B cell (primary cell): Measurements from ENCODE around the gene C19orf53. TPM values are rescaled to one million over a fixed set of nuclear protein-coding genes. Genes with fewer than 3 reads are reported as not detected.

Experiments used
- ATAC-seq: fragments of 200-7000 bp; cut with Tn5 transposase; one replicate; pipeline ENCODE4 v1.10.0; 2021; ENCODE audit warnings: low read depth, mild to moderate bottlenecking, moderate number of reproducible peaks, moderate library complexity
- CTCF ChIA-PET: fragments of 350-600 bp; sonication (Branson Sonifier 250); formaldehyde crosslinking; loops from one replicate; lab custom pipeline; 2021; ENCODE audit warnings: antibody characterized with exemption, inconsistent platforms; lab: Charles Lee
- POLR2A ChIA-PET: fragments of 350-600 bp; sonication (Branson Sonifier 250); formaldehyde crosslinking; loops from one replicate; lab custom pipeline; 2021; ENCODE audit warnings: antibody characterized with exemption; lab: Charles Lee
- DNase-seq: peaks from one replicate; pipeline ENCODE4 v3.0.0; 2013
- H2AFZ ChIP-seq: 2 replicates; pipeline ENCODE4 v1.6.1; 2012; ENCODE audit warnings: mild to moderate bottlenecking, low read depth, low read length; ENCODE audit not compliant: insufficient read depth, poor library complexity, severe bottlenecking
- H3K27ac ChIP-seq, 2 donors: 1 replicate in 1 of 2; 2 replicates in 1 of 2; pipeline ENCODE4 v1.5.1; 2012 to 2013; ENCODE audit warnings: low read length in 2 of 2, mild to moderate bottlenecking in 2 of 2, moderate library complexity in 1 of 2
- H3K27me3 ChIP-seq, 4 experiments: fragments of 200-600 bp in 1 of 4; sonication (generic) in 1 of 4; replicated peaks in 1 of 4; 1 replicate in 2 of 4; 2 replicates in 2 of 4; pipeline versions ENCODE4 v1.6.1 to v1.7.0; 2013 to 2016; ENCODE audit warnings: low read length in 3 of 4, mild to moderate bottlenecking in 2 of 4, mixed read lengths in 1 of 4, moderate library complexity in 1 of 4; ENCODE audit not compliant: insufficient read depth in 4 of 4, control insufficient read depth in 3 of 4; ENCODE audit errors: control extremely low read depth in 1 of 4
- H3K36me3 ChIP-seq, 2 experiments: replicated peaks in 1 of 2; 1 replicate in 1 of 2; 2 replicates in 1 of 2; pipeline versions ENCODE4 v1.6.1 to v1.7.1; 2013; ENCODE audit warnings: low read length in 1 of 2; ENCODE audit not compliant: insufficient read depth in 2 of 2, control insufficient read depth in 1 of 2; ENCODE audit errors: control extremely low read depth in 1 of 2, extremely low read depth in 1 of 2
- H3K4me1 ChIP-seq, 2 donors: fragments of 200-600 bp in 1 of 2; sonication (generic) in 1 of 2; 1 replicate in 1 of 2; 2 replicates in 1 of 2; pipeline versions ENCODE4 v1.5.1 to v1.6.1; 2013 to 2017; ENCODE audit warnings: low read length in 2 of 2; ENCODE audit not compliant: control insufficient read depth in 2 of 2, insufficient read depth in 2 of 2
- H3K4me2 ChIP-seq: replicated peaks from 2 replicates; pipeline ENCODE3; 2012; ENCODE audit warnings: mild to moderate bottlenecking, low read depth, low read length; ENCODE audit not compliant: poor library complexity, severe bottlenecking
- H3K4me3 ChIP-seq, 5 experiments: fragments of 200-600 bp in 1 of 5; sonication (generic) in 1 of 5; 1 replicate in 3 of 5; 2 replicates in 2 of 5; pipeline versions ENCODE4 v1.5.1 to v1.7.0; 2011 to 2016; ENCODE audit warnings: low read length in 4 of 5, mild to moderate bottlenecking in 4 of 5, low read depth in 2 of 5, control low read depth in 1 of 5, moderate library complexity in 1 of 5; ENCODE audit not compliant: insufficient read depth in 1 of 5; ENCODE audit errors: control extremely low read depth in 1 of 5, extremely low read depth in 1 of 5
- H3K79me2 ChIP-seq: fragments of 200-600 bp; sonication (generic); one replicate; pipeline ENCODE4 v1.6.0; 2016; ENCODE audit warnings: low read length; ENCODE audit not compliant: control insufficient read depth, insufficient read depth
- H3K9ac ChIP-seq: fragments of 200-600 bp; sonication (generic); 2 replicates; pipeline ENCODE4 v1.6.1; 2017; ENCODE audit warnings: mild to moderate bottlenecking, low read length, moderate library complexity
- H3K9me3 ChIP-seq, 3 donors: one replicate each; pipeline versions ENCODE4 v1.6.1 to v1.7.1; 2013; ENCODE audit warnings: low read length in 2 of 3; ENCODE audit not compliant: control insufficient read depth in 2 of 3, insufficient read depth in 1 of 3; ENCODE audit errors: control extremely low read depth in 1 of 3
- H4K20me1 ChIP-seq: 2 replicates; pipeline ENCODE4 v1.6.0; 2012; ENCODE audit warnings: mild to moderate bottlenecking, low read length; ENCODE audit not compliant: insufficient read depth, control insufficient read depth, poor library complexity, severe bottlenecking
- H3K27ac Mint-ChIP-seq: one replicate; pipeline ENCODE4 v1.8.0; 2021; ENCODE audit warnings: mixed read lengths
- H3K27me3 Mint-ChIP-seq: one replicate; pipeline ENCODE4 v1.8.0; 2021; ENCODE audit warnings: mixed read lengths
- H3K4me1 Mint-ChIP-seq: one replicate; pipeline ENCODE4 v1.8.0; 2021; ENCODE audit warnings: mixed read lengths
- H3K4me3 Mint-ChIP-seq: one replicate; pipeline ENCODE4 v1.8.0; 2021; ENCODE audit warnings: mixed read lengths
- H3K9me3 Mint-ChIP-seq: one replicate; pipeline ENCODE4 v1.8.0; 2022; ENCODE audit warnings: mixed read lengths; ENCODE audit not compliant: insufficient read depth
- CTCF ChIP-seq: fragments of 200-600 bp; IDR thresholded peaks from one replicate; pipeline ENCODE4 v1.8.0; 2022; ENCODE audit warnings: antibody characterized with exemption, mild to moderate bottlenecking
- EZH2 ChIP-seq: IDR thresholded peaks from 2 replicates; pipeline ENCODE4 v1.6.1; 2012; ENCODE audit warnings: borderline replicate concordance, low read depth, mild to moderate bottlenecking, moderate library complexity, low read length; ENCODE audit not compliant: insufficient read depth, poor library complexity, severe bottlenecking
- WGBS: methylation state at CpG from one replicate; pipeline ENCODE4 v1.1.5; 2013; ENCODE audit warnings: missing lambda C conversion rate; ENCODE audit not compliant: insufficient coverage; 5-methylcytosine and 5-hydroxymethylcytosine counted together
- intact Hi-C: fragments of 100-400 bp; cut with micrococcal nuclease; formaldehyde crosslinking; loops from one replicate; pipeline ENCODE4 v1.10.0; 2022
- polyA plus RNA-seq: library from polyadenylated mRNA; depleted of rRNA; stranded (reverse); fragments of >200 nt; gene quantifications from 2 replicates; pipeline ENCODE4 v1.2.3, GENCODE V29; 2012
- total RNA-seq, 2 donors: library from RNA; stranded (reverse); fragments of 120-200 nt in 1 of 2; gene quantifications; 1 replicate in 1 of 2; 2 replicates in 1 of 2; pipeline versions ENCODE4 v1.2.3 to v1.2.4, GENCODE V29; 2013 to 2022

Gene C19orf53
- total and polyA plus RNA-seq, 2 donors (not counting 1 experiment from before 2014, with no cell fraction given), result 62.5 to 110 TPM

- H3K27ac Mint-ChIP-seq, result no peak overlapping the region
- H3K4me3 Mint-ChIP-seq, result peak overlapping the region; percentile 94
- WGBS, result 99% methylated on average over 6 of the region's 8 CpGs
Measured at GRCh38 chr19:13732337-13732736, 41.9 kb upstream of the C19orf53 start.

More at GRCh38 chr19:13732337-13732736, 41.9 kb upstream of the C19orf53 start:
- Histone ChIP-seq H3K9ac (no peak overlapping the region), H3K4me1 (peaks cover 6 to 22% of the 10 kb centered on the region in 2 donors), H3K4me3 (no peak overlapping the region), H3K9me3 (no peaks in the 10 kb centered on the region), H3K27me3 (no peaks in the 10 kb centered on the region), H4K20me1 (no peaks in the 10 kb centered on the region), H3K27ac (no peak overlapping the region), H3K36me3 (no peaks in the 10 kb centered on the region), H3K79me2 (peaks cover 3% of the 10 kb centered on the region), H3K4me2 (peak overlapping the region; percentile 98), H2AFZ (no peak overlapping the region)
- Mint-ChIP-seq H3K9me3 (no peaks in the 10 kb centered on the region), H3K27me3 (no peaks in the 10 kb centered on the region), H3K4me1 (peaks cover 19% of the 10 kb centered on the region)
- ATAC-seq, result no peak
- no peak for TF ChIP-seq EZH2
- no peak for TF ChIP-seq CTCF
- ChIA-PET POLR2A (interaction anchor here (0.7 to 1.9 kb wide), 3 partner anchors 16 to 616 kb away, joined by 6 to 16 read pairs (median 7); a partner anchor contains a TSS), CTCF (interaction anchor here (0.7 to 1.8 kb wide), 7 partner anchors 11 to 1681 kb away, joined by 3 to 11 read pairs (median 4); no protein-coding TSS in a partner anchor)
- intact Hi-C loops, result no loop called here
- no peak for DNase-seq
